Kidney epithelial cell (primary cell): ENCODE measurements around the gene C10orf95. TPM values are rescaled to one million over a fixed set of nuclear protein-coding genes. Genes with fewer than 3 reads are reported as not detected.

Source experiments
- DNase-seq: peaks from one replicate; pipeline ENCODE4 v3.0.0-alpha.2; 2010; ENCODE audit warnings: low read depth
- H3K27me3 ChIP-seq: 2 replicates; pipeline ENCODE4 v1.6.0; 2011; ENCODE audit warnings: low read length; ENCODE audit not compliant: control insufficient read depth, insufficient read depth
- H3K36me3 ChIP-seq: 2 replicates; pipeline ENCODE4 v1.5.1; 2011; ENCODE audit warnings: low read length; ENCODE audit not compliant: control insufficient read depth, insufficient read depth
- H3K4me3 ChIP-seq: 2 replicates; pipeline ENCODE4 v1.5.1; 2011; ENCODE audit warnings: low read depth, mild to moderate bottlenecking, control low read depth, low read length
- total RNA-seq: library from RNA; depleted of rRNA; stranded (reverse); fragments of >200 nt; gene quantifications from 2 replicates; pipeline ENCODE4 v1.2.3, GENCODE V29; 2015
- TF ChIP-seq, protein P1 (sequence below): IDR thresholded peaks from 2 replicates; pipeline ENCODE4 v1.5.1; 2011; ENCODE audit warnings: mild to moderate bottlenecking, moderate library complexity, low read length, control low read depth, inconsistent platforms; ENCODE audit not compliant: insufficient read depth, poor library complexity, severe bottlenecking

Gene C10orf95
- total RNA-seq, 1 donor from 2014 or later: 3.2 TPM

DNA sequence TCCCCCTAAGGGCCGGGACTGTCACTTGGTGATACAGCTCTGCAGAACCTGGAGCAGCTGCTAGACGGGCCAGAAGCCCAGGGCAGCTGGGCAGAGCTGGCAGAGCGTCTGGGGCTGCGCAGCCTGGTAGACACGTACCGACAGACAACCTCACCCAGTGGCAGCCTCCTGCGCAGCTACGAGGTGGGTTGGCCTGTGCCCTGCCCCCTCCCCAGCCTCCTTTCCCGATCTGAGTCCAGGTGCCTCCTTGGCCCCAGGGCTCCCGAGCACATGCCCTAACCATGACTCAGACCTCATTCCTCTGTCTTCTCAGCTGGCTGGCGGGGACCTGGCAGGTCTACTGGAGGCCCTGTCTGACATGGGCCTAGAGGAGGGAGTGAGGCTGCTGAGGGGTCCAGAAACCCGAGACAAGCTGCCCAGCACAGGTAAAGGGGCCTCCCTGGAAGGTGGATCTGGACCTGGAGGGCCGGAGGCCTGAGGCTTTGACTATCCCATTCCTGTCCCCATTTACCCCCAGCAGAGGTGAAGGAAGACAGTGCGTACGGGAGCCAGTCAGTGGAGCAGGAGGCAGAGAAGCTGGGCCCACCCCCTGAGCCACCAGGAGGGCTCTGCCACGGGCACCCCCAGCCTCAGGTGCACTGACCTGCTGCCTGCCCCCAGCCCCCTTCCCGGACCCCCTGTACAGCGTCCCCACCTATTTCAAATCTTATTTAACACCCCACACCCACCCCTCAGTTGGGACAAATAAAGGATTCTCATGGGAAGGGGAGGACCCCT, 49.4 kb downstream of the C10orf95 start:
- no peak for DNase-seq
- H3K4me3 ChIP-seq: no peak overlapping the region
- peaks cover 1% of the 10 kb centered on the region for H3K36me3 ChIP-seq
- no peaks in the 10 kb centered on the region for H3K27me3 ChIP-seq
- TF ChIP-seq, protein P1, sequence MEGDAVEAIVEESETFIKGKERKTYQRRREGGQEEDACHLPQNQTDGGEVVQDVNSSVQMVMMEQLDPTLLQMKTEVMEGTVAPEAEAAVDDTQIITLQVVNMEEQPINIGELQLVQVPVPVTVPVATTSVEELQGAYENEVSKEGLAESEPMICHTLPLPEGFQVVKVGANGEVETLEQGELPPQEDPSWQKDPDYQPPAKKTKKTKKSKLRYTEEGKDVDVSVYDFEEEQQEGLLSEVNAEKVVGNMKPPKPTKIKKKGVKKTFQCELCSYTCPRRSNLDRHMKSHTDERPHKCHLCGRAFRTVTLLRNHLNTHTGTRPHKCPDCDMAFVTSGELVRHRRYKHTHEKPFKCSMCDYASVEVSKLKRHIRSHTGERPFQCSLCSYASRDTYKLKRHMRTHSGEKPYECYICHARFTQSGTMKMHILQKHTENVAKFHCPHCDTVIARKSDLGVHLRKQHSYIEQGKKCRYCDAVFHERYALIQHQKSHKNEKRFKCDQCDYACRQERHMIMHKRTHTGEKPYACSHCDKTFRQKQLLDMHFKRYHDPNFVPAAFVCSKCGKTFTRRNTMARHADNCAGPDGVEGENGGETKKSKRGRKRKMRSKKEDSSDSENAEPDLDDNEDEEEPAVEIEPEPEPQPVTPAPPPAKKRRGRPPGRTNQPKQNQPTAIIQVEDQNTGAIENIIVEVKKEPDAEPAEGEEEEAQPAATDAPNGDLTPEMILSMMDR: no peak

DNA sequence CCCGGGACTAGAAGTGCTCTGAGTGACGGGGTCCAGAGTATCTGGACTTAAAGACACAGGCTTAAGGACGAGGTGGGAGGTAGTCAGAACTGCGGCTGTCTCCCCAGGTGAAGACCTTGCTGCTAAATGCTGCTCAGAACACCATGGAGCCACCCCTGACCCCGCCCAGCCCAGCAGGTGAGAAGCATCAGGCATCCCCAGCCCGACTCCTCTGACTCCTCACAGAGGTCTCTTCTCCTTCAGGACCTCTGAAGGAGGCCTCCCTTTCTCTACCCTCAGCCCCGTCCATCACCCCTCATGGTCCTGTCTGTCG, 50.0 kb downstream of the C10orf95 start:
- H3K36me3 ChIP-seq: peaks cover 1% of the 10 kb centered on the region
- TF ChIP-seq, protein P1: no peak
- no peaks in the 10 kb centered on the region for H3K27me3 ChIP-seq
- H3K4me3 ChIP-seq: no peak overlapping the region
- DNase-seq: no peak

DNA sequence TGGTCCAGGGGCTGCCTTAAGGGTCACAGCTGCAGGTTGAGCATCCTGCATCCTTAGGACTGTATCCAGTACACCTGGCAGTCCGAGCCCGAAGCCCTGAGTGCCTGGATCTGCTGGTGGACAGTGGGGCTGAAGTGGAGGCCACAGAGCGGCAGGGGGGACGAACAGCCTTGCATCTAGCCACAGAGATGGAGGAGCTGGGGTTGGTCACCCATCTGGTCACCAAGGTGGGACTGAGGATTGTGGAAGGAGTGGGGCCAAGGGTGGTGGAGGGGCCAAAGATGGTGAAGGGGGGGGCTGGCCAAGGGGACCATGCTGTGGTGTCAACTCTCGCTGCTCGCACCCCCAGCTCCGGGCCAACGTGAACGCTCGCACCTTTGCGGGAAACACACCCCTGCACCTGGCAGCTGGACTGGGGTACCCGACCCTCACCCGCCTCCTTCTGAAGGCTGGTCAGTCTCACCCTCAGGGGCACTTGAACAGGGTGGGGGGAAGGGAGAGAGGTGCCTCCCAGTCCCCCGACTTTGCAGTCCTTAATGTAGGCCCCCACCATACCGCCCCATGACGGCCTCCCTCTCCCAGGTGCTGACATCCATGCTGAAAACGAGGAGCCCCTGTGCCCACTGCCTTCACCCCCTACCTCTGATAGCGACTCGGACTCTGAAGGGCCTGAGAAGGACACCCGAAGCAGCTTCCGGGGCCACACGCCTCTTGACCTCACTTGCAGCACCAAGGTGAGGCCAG, 50.6 kb downstream of the C10orf95 start:
- Histone ChIP-seq H3K36me3 (peaks cover 1% of the 10 kb centered on the region), H3K4me3 (no peak overlapping the region), H3K27me3 (no peaks in the 10 kb centered on the region)
- no peak for DNase-seq
- TF ChIP-seq, protein P1: no peak

DNA sequence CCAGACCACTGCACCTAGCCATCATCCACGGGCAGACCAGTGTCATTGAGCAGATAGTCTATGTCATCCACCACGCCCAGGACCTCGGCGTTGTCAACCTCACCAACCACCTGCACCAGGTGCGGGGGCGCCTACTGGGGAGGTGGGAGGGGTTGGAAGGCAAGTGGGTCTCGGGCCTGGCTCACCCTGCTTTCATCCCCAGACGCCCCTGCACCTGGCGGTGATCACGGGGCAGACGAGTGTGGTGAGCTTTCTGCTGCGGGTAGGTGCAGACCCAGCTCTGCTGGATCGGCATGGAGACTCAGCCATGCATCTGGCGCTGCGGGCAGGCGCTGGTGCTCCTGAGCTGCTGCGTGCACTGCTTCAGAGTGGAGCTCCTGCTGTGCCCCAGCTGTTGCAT, 51.3 kb downstream of the C10orf95 start:
- no peak for DNase-seq
- Histone ChIP-seq H3K4me3 (no peak overlapping the region), H3K36me3 (peaks cover 1% of the 10 kb centered on the region), H3K27me3 (no peaks in the 10 kb centered on the region)
- TF ChIP-seq, protein P1: no peak

Other genes starting within 250 kb of the C10orf95 start
- gene ELOVL3, start 225.2 kb downstream of the C10orf95 start, total RNA-seq: 0.55 and 1.1 TPM in 2 replicates
- gene PITX3, start 210.0 kb downstream of the C10orf95 start, total RNA-seq: 0.14 and 0.21 TPM in 2 replicates
- gene GBF1, start 206.0 kb downstream of the C10orf95 start, total RNA-seq: 36.7 and 40.9 TPM in 2 replicates
- gene NFKB2, start 55.8 kb downstream of the C10orf95 start, total RNA-seq: 83.6 and 90.9 TPM in 2 replicates
- 2.0 and 3.8 TPM in 2 replicates for gene PSD, start 32.8 kb downstream of the C10orf95 start, total RNA-seq
- gene FBXL15, start 30.7 kb downstream of the C10orf95 start, total RNA-seq: 20.6 and 26.6 TPM in 2 replicates
- 93.9 and 132 TPM in 2 replicates for gene CUEDC2, start 19.0 kb downstream of the C10orf95 start, total RNA-seq
- gene ACTR1A, start 51.2 kb upstream of the C10orf95 start, total RNA-seq: 151 and 165 TPM in 2 replicates
- 8.9 and 10.6 TPM in 2 replicates for gene SUFU, start 52.4 kb upstream of the C10orf95 start, total RNA-seq
- gene TRIM8, start 192.9 kb upstream of the C10orf95 start, total RNA-seq: 393 and 426 TPM in 2 replicates